ENCODE measurements around the gene MCRIP2. TPM values are rescaled to one million over a fixed set of nuclear protein-coding genes. Genes with fewer than 3 reads are reported as not detected.

MCRIP2 gene
- total RNA-seq, 1 donor from 2014 or later = 20.9 TPM

- peaks cover 10% of the 10 kb centered on the region for H3K36me3 Mint-ChIP-seq (ENCODE audit: low read depth, unreplicated experiment)
- no peak for DNase-seq (ENCODE audit: low read depth)
- H3K9me3 ChIP-seq (ENCODE audit: insufficient read depth, low read depth, low read length) = no peaks in the 10 kb centered on the region
- peak overlapping the region; percentile 88 for H3K4me2 ChIP-seq (ENCODE audit: low read length)
- H3K4me1 Mint-ChIP-seq (ENCODE audit: low read depth, unreplicated experiment) = peaks cover 13% of the 10 kb centered on the region
- peak overlapping the region; percentile 34 for H3K27ac Mint-ChIP-seq (ENCODE audit: unreplicated experiment)
- FAIRE-seq = no peak
- no peak overlapping the region for H3K27ac ChIP-seq (ENCODE audit: low read depth, low read length)
- H4K20me1 ChIP-seq (ENCODE audit: insufficient read depth, low read length) = peaks cover 31% of the 10 kb centered on the region
- no peaks in the 10 kb centered on the region for H3K9me3 Mint-ChIP-seq (ENCODE audit: unreplicated experiment)
- H3K4me3 Mint-ChIP-seq (ENCODE audit: unreplicated experiment) = peak overlapping the region; percentile 78
- H3K9ac ChIP-seq (ENCODE audit: low read length) = peak overlapping the region; percentile 65
- H3K27me3 ChIP-seq (ENCODE audit: insufficient read depth, low read length) = no peaks in the 10 kb centered on the region
- H3K27me3 Mint-ChIP-seq (ENCODE audit: low read depth, unreplicated experiment) = no peaks in the 10 kb centered on the region
- H3K4me3 ChIP-seq (ENCODE audit: insufficient read depth, low read depth, low read length) = no peak overlapping the region
- H3K36me3 ChIP-seq (ENCODE audit: insufficient read depth, low read length) = peaks cover 3% of the 10 kb centered on the region
- H3K4me1 ChIP-seq (ENCODE audit: insufficient read depth, low read length) = peaks cover 32% of the 10 kb centered on the region
- no peak overlapping the region for H2AFZ ChIP-seq (ENCODE audit: low read depth, low read length)
- peaks cover 60% of the 10 kb centered on the region for H3K79me2 ChIP-seq (ENCODE audit: insufficient read depth, low read length)
- TF ChIP-seq CTCF (IDR thresholded peaks at IDR 0.05; ENCODE audit: insufficient read depth, low read depth, low read length) (no peak), EZH2 (IDR thresholded peaks at IDR 0.05; ENCODE audit: insufficient read depth, low read length) (no peak)
Measured at GRCh38 chr16:682493-683395, 41.1 kb downstream of the MCRIP2 start.

- Histone ChIP-seq H3K4me3 (ENCODE audit: insufficient read depth, low read depth, low read length) (peak overlapping the region; percentile 57), H4K20me1 (ENCODE audit: insufficient read depth, low read length) (peaks cover 31% of the 10 kb centered on the region), H3K9ac (ENCODE audit: low read length) (peak overlapping the region; percentile 65), H3K27ac (ENCODE audit: low read depth, low read length) (peak overlapping the region; percentile 50), H3K9me3 (ENCODE audit: insufficient read depth, low read depth, low read length) (no peaks in the 10 kb centered on the region), H3K79me2 (ENCODE audit: insufficient read depth, low read length) (peaks cover 64% of the 10 kb centered on the region), H3K4me2 (ENCODE audit: low read length) (peak overlapping the region; percentile 88), H3K27me3 (ENCODE audit: insufficient read depth, low read length) (no peaks in the 10 kb centered on the region), H3K4me1 (ENCODE audit: insufficient read depth, low read length) (peaks cover 32% of the 10 kb centered on the region), H3K36me3 (ENCODE audit: insufficient read depth, low read length) (peaks cover 3% of the 10 kb centered on the region), H2AFZ (ENCODE audit: low read depth, low read length) (no peak overlapping the region)
- DNase-seq (ENCODE audit: low read depth) = no peak
- peak overlapping the region; percentile 47 for H3K27ac Mint-ChIP-seq (ENCODE audit: unreplicated experiment)
- no peak for TF ChIP-seq CTCF (IDR thresholded peaks at IDR 0.05; ENCODE audit: insufficient read depth, low read depth, low read length)
- TF ChIP-seq EZH2 (IDR thresholded peaks at IDR 0.05; ENCODE audit: insufficient read depth, low read length) = no peak
- H3K9me3 Mint-ChIP-seq (ENCODE audit: unreplicated experiment) = no peaks in the 10 kb centered on the region
- no peak for FAIRE-seq
- peaks cover 10% of the 10 kb centered on the region for H3K36me3 Mint-ChIP-seq (ENCODE audit: low read depth, unreplicated experiment)
- H3K27me3 Mint-ChIP-seq (ENCODE audit: low read depth, unreplicated experiment) = no peaks in the 10 kb centered on the region
- peaks cover 13% of the 10 kb centered on the region for H3K4me1 Mint-ChIP-seq (ENCODE audit: low read depth, unreplicated experiment)
- H3K4me3 Mint-ChIP-seq (ENCODE audit: unreplicated experiment) = peak overlapping the region; percentile 78
Measured at GRCh38 chr16:683396-684070, 41.9 kb downstream of the MCRIP2 start.

Measured in astrocyte (in vitro differentiated cells and primary cell).